Fibroblast of mammary gland (primary cell): ENCODE results near the gene SEPTIN7.
A peak's percentile ranks its signal among the peaks of the same experiment; 100 is the strongest.
"Not testable (repeated sequence)": the region's sequence is repeated elsewhere in the genome, so short reads cannot be mapped to it uniquely, and the experiment has no call there.

Source experiments
- DNase-seq: peaks from one replicate; pipeline ENCODE4 v3.0.0-alpha.2; 2010; ENCODE audit warnings: low read depth
- H3K4me3 ChIP-seq: 2 replicates; pipeline ENCODE4 v1.5.1; 2011; ENCODE audit warnings: low read depth, mild to moderate bottlenecking, low read length, moderate library complexity; ENCODE audit not compliant: control insufficient read depth
- CTCF ChIP-seq: conservative IDR thresholded peaks from 2 replicates; pipeline ENCODE4 v1.5.1; 2011; ENCODE audit warnings: low read depth, low read length, inconsistent platforms; ENCODE audit not compliant: control insufficient read depth, insufficient read depth

Gene SEPTIN7

GRCh38 chr7:35800718-35801391 lies at the start of gene SEPTIN7:
Gene SEPTIN7 (plus strand): TSS chr7:35801057. CDS start chr7:35801210, 153 bp downstream.
- no peak for TF ChIP-seq CTCF
- peak within 1 kb of the TSS; percentile 80 for H3K4me3 ChIP-seq
- peak; percentile 98 for DNase-seq

- no peak for TF ChIP-seq CTCF
- H3K4me3 ChIP-seq: no peak overlapping the region
- peak; percentile 5 for DNase-seq
Measured at GRCh38 chr7:35752742-35753141, 48.1 kb upstream of the SEPTIN7 start.

- peak; percentile 33 for DNase-seq
- H3K4me3 ChIP-seq: no peak overlapping the region
- TF ChIP-seq CTCF: no peak
Measured at GRCh38 chr7:35753761-35754603, 46.9 kb upstream of the SEPTIN7 start.

- no peak overlapping the region for H3K4me3 ChIP-seq
- DNase-seq: peak; percentile 22
- TF ChIP-seq CTCF: no peak
Measured at GRCh38 chr7:35754741-35755140, 46.1 kb upstream of the SEPTIN7 start.

GRCh38 chr7:35755711-35756110 lies 45.1 kb upstream of the SEPTIN7 start:
- TF ChIP-seq CTCF: no peak
- no peak overlapping the region for H3K4me3 ChIP-seq
- DNase-seq: no peak

- not testable (repeated sequence) for H3K4me3 ChIP-seq
Measured at GRCh38 chr7:35756453-35756852, 44.4 kb upstream of the SEPTIN7 start.

GRCh38 chr7:35757574-35757973 lies 43.3 kb upstream of the SEPTIN7 start:
- no peak for TF ChIP-seq CTCF
- no peak for DNase-seq

More at GRCh38 chr7:35756453-35756852, 44.4 kb upstream of the SEPTIN7 start:
- DNase-seq: not testable (repeated sequence)

More at GRCh38 chr7:35757574-35757973, 43.3 kb upstream of the SEPTIN7 start:
- H3K4me3 ChIP-seq: no peak overlapping the region
